Liver (tissue), 9 donors: ENCODE measurements around the gene VAPA. TPM values are rescaled to one million over a fixed set of nuclear protein-coding genes. Genes with fewer than 3 reads are reported as not detected.
"Not testable (repeated sequence)": the region's sequence is repeated elsewhere in the genome, so short reads cannot be mapped to it uniquely, and the experiment has no call there.

Experiments
- DNase-seq: peaks from one replicate; pipeline ENCODE4 v3.0.0-alpha.2; 2017; ENCODE audit warnings: low spot score
- H3K27ac ChIP-seq, 2 donors: one replicate each; pipeline ENCODE4 v1.7.0; 2013; ENCODE audit warnings: inconsistent platforms in 2 of 2, low read length in 2 of 2, control low read depth in 1 of 2, low read depth in 1 of 2, mild to moderate bottlenecking in 1 of 2
- H3K27me3 ChIP-seq, 4 donors: one replicate each; pipeline versions ENCODE4 v1.6.1 to v1.7.0; 2013; ENCODE audit warnings: low read length in 3 of 4, inconsistent platforms in 1 of 4, mild to moderate bottlenecking in 1 of 4, moderate library complexity in 1 of 4; ENCODE audit not compliant: control insufficient read depth in 4 of 4, insufficient read depth in 4 of 4
- H3K36me3 ChIP-seq, 4 donors: one replicate each; pipeline versions ENCODE4 v1.6.1 to v1.7.0; 2013; ENCODE audit warnings: low read length in 3 of 4, mild to moderate bottlenecking in 3 of 4, low read depth in 1 of 4, moderate library complexity in 1 of 4; ENCODE audit not compliant: control insufficient read depth in 4 of 4, insufficient read depth in 3 of 4
- H3K4me1 ChIP-seq, 4 donors: one replicate each; pipeline versions ENCODE4 v1.6.1 to v1.7.0; 2013; ENCODE audit warnings: low read length in 3 of 4, mild to moderate bottlenecking in 3 of 4, moderate library complexity in 1 of 4; ENCODE audit not compliant: control insufficient read depth in 4 of 4, insufficient read depth in 4 of 4
- H3K4me3 ChIP-seq, 3 donors: one replicate each; pipeline versions ENCODE4 v1.6.1 to v1.7.0; 2013; ENCODE audit warnings: low read length in 3 of 3, control low read depth in 1 of 3, low read depth in 1 of 3, mild to moderate bottlenecking in 1 of 3
- H3K9ac ChIP-seq, 2 donors: one replicate each; pipeline ENCODE4 v1.7.0; 2013; ENCODE audit warnings: low read length in 2 of 2, mild to moderate bottlenecking in 2 of 2, moderate library complexity in 2 of 2, control low read depth in 1 of 2, low read depth in 1 of 2
- H3K9me3 ChIP-seq, 4 donors: one replicate each; pipeline versions ENCODE4 v1.6.1 to v1.7.0; 2013; ENCODE audit warnings: low read length in 3 of 4; ENCODE audit not compliant: control insufficient read depth in 4 of 4
- ATF3 ChIP-seq: IDR thresholded peaks from 2 replicates; pipeline ENCODE4 v1.6.1; 2016; ENCODE audit warnings: antibody characterized with exemption
- CTCF ChIP-seq: fragments of 150-350 bp; IDR thresholded peaks from 2 replicates; pipeline ENCODE4 v1.5.1; 2017; ENCODE audit warnings: improper control_type of control experiment, low read depth, low read length; ENCODE audit not compliant: missing input control
- EGR1 ChIP-seq, 2 donors: IDR thresholded peaks; 2 replicates each; pipeline ENCODE4 v1.6.1; 2016 to 2018; ENCODE audit warnings: antibody characterized with exemption in 2 of 2, low read depth in 2 of 2
- FOXA1 ChIP-seq: IDR thresholded peaks from 2 replicates; pipeline ENCODE4 v1.6.1; 2016; ENCODE audit warnings: antibody characterized with exemption
- GABPA ChIP-seq, 2 donors: IDR thresholded peaks in 1 of 2; conservative IDR thresholded peaks in 1 of 2; 2 replicates each; pipeline ENCODE4 v1.6.1; 2016; ENCODE audit warnings: antibody characterized with exemption in 2 of 2, mild to moderate bottlenecking in 1 of 2, moderate library complexity in 1 of 2
- HNF4A ChIP-seq, 2 donors: conservative IDR thresholded peaks; 2 replicates each; pipeline ENCODE4 v1.6.1; 2016; ENCODE audit warnings: antibody characterized with exemption in 2 of 2, mild to moderate bottlenecking in 2 of 2
- HNF4G ChIP-seq: IDR thresholded peaks from 2 replicates; pipeline ENCODE4 v1.6.1; 2016; ENCODE audit warnings: antibody characterized with exemption
- JUND ChIP-seq, 2 donors: IDR thresholded peaks; 2 replicates each; pipeline ENCODE4 v1.6.1; 2016; ENCODE audit warnings: antibody characterized with exemption in 2 of 2
- MAX ChIP-seq: IDR thresholded peaks from 2 replicates; pipeline ENCODE4 v1.6.1; 2016; ENCODE audit warnings: antibody characterized with exemption
- NR2F2 ChIP-seq: IDR thresholded peaks from 2 replicates; pipeline ENCODE4 v1.6.1; 2016; ENCODE audit warnings: antibody characterized with exemption
- RAD21 ChIP-seq, 2 donors: IDR thresholded peaks; 2 replicates each; pipeline ENCODE4 v1.6.1; 2016; ENCODE audit warnings: antibody characterized with exemption in 2 of 2, mild to moderate bottlenecking in 2 of 2
- RXRA ChIP-seq, 2 donors: IDR thresholded peaks; 2 replicates each; pipeline ENCODE4 v1.6.1; 2017 to 2018; ENCODE audit warnings: antibody characterized with exemption in 2 of 2, mild to moderate bottlenecking in 1 of 2
- SP1 ChIP-seq: IDR thresholded peaks from 2 replicates; pipeline ENCODE4 v1.6.1; 2018; ENCODE audit warnings: antibody characterized with exemption, mild to moderate bottlenecking
- TAF1 ChIP-seq: conservative IDR thresholded peaks from 2 replicates; pipeline ENCODE4 v1.6.1; 2016; ENCODE audit warnings: antibody characterized with exemption, mild to moderate bottlenecking
- YY1 ChIP-seq: IDR thresholded peaks from 2 replicates; pipeline ENCODE4 v1.6.1; 2016; ENCODE audit warnings: antibody characterized with exemption, mild to moderate bottlenecking
- ZBTB33 ChIP-seq: IDR thresholded peaks from 2 replicates; pipeline ENCODE4 v1.6.1; 2016; ENCODE audit warnings: antibody characterized with exemption
- WGBS: extraction: QIAGEN DNeasy Blood & Tissue Kit; methylation state at CpG from one replicate; pipeline ENCODE4 v1.1.7; 2013; 5-methylcytosine and 5-hydroxymethylcytosine counted together
- polyA plus RNA-seq, 2 donors: library from polyadenylated mRNA; stranded (reverse) in 1 of 2; unstranded in 1 of 2; fragments of 200-250 nt in 1 of 2; fragments of >200 nt in 1 of 2; fragmentation: Nextera tagmentation in 1 of 2; extraction: Ambion mirVana in 1 of 2; gene quantifications; one replicate each; pipeline versions ENCODE4 v1.2.1 to v1.2.3, GENCODE V29; 2013 to 2015
- total RNA-seq, 2 donors: library from RNA; depleted of rRNA; stranded (reverse); fragments of >200 nt; gene quantifications; one replicate each; pipeline ENCODE4 v1.2.3, GENCODE V29; 2014
- TF ChIP-seq, protein P1 (sequence below): IDR thresholded peaks from 2 replicates; pipeline ENCODE4 v1.6.1; 2016; ENCODE audit warnings: antibody characterized with exemption, mild to moderate bottlenecking
- donor health status: healthy.
- donor health status: healthy.
- donor health status: healthy.
- donor health status: healthy.
- donor health status: healthy.

Gene VAPA
- total and polyA plus RNA-seq, 4 donors = 80.7 to 114 (median 91.0) TPM

- Histone ChIP-seq H3K9ac (no peak overlapping the region), H3K9me3 (no peaks in the 10 kb centered on the region), H3K4me1 (peaks cover 0 to 8% (median 8%) of the 10 kb centered on the region in 4 donors), H3K27me3 (no peaks in the 10 kb centered on the region), H3K27ac (no peak overlapping the region), H3K4me3 (no peak overlapping the region), H3K36me3 (no peaks in the 10 kb centered on the region)
- no peak for DNase-seq
- WGBS = 85% methylated on average over 2 of the region's 2 CpGs
- no peak for TF ChIP-seq GABPA (IDR thresholded peaks at IDR 0.05 in 1 of 2, conservative IDR thresholded peaks at IDR 0.05 in 1 of 2)
- TF ChIP-seq RAD21 (IDR thresholded peaks at IDR 0.05) = no peak
- TF ChIP-seq ATF3 = no peak
- no peak for TF ChIP-seq YY1
- TF ChIP-seq JUND (IDR thresholded peaks at IDR 0.05) = no peak
- TF ChIP-seq FOXA1 = no peak
- TF ChIP-seq, protein P1, sequence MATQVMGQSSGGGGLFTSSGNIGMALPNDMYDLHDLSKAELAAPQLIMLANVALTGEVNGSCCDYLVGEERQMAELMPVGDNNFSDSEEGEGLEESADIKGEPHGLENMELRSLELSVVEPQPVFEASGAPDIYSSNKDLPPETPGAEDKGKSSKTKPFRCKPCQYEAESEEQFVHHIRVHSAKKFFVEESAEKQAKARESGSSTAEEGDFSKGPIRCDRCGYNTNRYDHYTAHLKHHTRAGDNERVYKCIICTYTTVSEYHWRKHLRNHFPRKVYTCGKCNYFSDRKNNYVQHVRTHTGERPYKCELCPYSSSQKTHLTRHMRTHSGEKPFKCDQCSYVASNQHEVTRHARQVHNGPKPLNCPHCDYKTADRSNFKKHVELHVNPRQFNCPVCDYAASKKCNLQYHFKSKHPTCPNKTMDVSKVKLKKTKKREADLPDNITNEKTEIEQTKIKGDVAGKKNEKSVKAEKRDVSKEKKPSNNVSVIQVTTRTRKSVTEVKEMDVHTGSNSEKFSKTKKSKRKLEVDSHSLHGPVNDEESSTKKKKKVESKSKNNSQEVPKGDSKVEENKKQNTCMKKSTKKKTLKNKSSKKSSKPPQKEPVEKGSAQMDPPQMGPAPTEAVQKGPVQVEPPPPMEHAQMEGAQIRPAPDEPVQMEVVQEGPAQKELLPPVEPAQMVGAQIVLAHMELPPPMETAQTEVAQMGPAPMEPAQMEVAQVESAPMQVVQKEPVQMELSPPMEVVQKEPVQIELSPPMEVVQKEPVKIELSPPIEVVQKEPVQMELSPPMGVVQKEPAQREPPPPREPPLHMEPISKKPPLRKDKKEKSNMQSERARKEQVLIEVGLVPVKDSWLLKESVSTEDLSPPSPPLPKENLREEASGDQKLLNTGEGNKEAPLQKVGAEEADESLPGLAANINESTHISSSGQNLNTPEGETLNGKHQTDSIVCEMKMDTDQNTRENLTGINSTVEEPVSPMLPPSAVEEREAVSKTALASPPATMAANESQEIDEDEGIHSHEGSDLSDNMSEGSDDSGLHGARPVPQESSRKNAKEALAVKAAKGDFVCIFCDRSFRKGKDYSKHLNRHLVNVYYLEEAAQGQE = no peak
- no peak for TF ChIP-seq HNF4A (conservative IDR thresholded peaks at IDR 0.05)
- TF ChIP-seq ZBTB33 = no peak
- TF ChIP-seq EGR1 (IDR thresholded peaks at IDR 0.05; ENCODE audit: low read depth in 2 of 2) = no peak
- TF ChIP-seq HNF4G = no peak
- no peak for TF ChIP-seq MAX
- TF ChIP-seq RXRA (IDR thresholded peaks at IDR 0.05) = no peak
- TF ChIP-seq TAF1 = no peak
Observed at GRCh38 chr18:9910661-9911060, 3.2 kb upstream of the VAPA start.

- 93% methylated on average over 5 of the region's 5 CpGs for WGBS
- no peak overlapping the region for H3K4me3 ChIP-seq
- no peaks in the 10 kb centered on the region for H3K9me3 ChIP-seq
- no peak for TF ChIP-seq ATF3
- no peak for TF ChIP-seq CTCF
- no peak for TF ChIP-seq ZBTB33
- TF ChIP-seq RXRA (IDR thresholded peaks at IDR 0.05) = no peak
- TF ChIP-seq RAD21 (IDR thresholded peaks at IDR 0.05) = no peak
- no peak for TF ChIP-seq NR2F2
- TF ChIP-seq YY1 = no peak
- TF ChIP-seq GABPA (IDR thresholded peaks at IDR 0.05 in 1 of 2, conservative IDR thresholded peaks at IDR 0.05 in 1 of 2) = no peak
- no peak for TF ChIP-seq HNF4A (conservative IDR thresholded peaks at IDR 0.05)
- TF ChIP-seq HNF4G = no peak
- TF ChIP-seq JUND (IDR thresholded peaks at IDR 0.05) = no peak
- no peak for TF ChIP-seq FOXA1
- no peak for TF ChIP-seq SP1
- no peaks in the 10 kb centered on the region for H3K36me3 ChIP-seq
- peaks cover 1 to 14% (median 13%) of the 10 kb centered on the region in 4 donors for H3K4me1 ChIP-seq
- no peaks in the 10 kb centered on the region for H3K27me3 ChIP-seq
- H3K9ac ChIP-seq = no peak overlapping the region
- DNase-seq = no peak
- no peak overlapping the region for H3K27ac ChIP-seq
Observed at GRCh38 chr18:9911226-9911625, 2.6 kb upstream of the VAPA start.

DNA sequence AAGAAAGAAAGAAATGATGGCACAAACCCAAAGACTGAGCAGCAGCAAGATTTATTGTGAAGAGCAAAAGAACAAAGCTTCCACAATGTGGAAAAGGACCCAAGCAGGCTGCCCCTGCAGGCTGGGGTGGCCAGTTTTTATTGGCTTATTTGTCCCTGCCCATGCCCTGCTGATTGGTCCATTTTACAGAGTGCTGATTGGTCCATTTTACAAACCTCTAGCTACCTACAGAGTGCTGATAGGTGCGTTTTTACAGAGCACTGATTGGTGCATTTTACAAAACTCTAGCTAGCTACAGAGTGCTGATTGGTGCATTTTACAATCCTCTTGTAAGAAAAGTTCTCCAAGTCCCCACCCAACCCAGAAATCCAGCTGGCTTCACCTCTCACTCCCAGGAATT, 1.5 kb upstream of the VAPA start:
- H3K27ac ChIP-seq, H3K4me3 ChIP-seq, H3K36me3 ChIP-seq, DNase-seq, H3K9ac ChIP-seq, H3K9me3 ChIP-seq, H3K27me3 ChIP-seq: not testable (repeated sequence)
- 97% methylated on average over 1 of the region's 1 CpG for WGBS
- H3K4me1 ChIP-seq = peaks cover 4 to 20% (median 16%) of the 10 kb centered on the region in 4 donors
